LHCN-M2 (cell line): ENCODE results near the gene EPN1. TPM values are rescaled to one million over a fixed set of nuclear protein-coding genes. Genes with fewer than 3 reads are reported as not detected.
A peak's percentile ranks its signal among the peaks of the same experiment; 100 is the strongest.

Experiments used
- DNase-seq: peaks from one replicate; pipeline ENCODE4 v3.0.0-alpha.2; 2012; ENCODE audit warnings: low read depth
- total RNA-seq: library from RNA; depleted of rRNA; stranded (reverse); fragments of >200 nt; gene quantifications from 2 replicates; pipeline ENCODE4 v1.2.3, GENCODE V29; 2014

Gene EPN1
- total RNA-seq, 1 experiment from 2014 or later, result 126 TPM

- no peak for DNase-seq
Measured at GRCh38 chr19:55646889-55647731, 27.9 kb upstream of the EPN1 start.

GRCh38 chr19:55647732-55648584 lies 27.1 kb upstream of the EPN1 start, which contains the start of gene CCDC106:
CCDC106 (plus strand) TSS chr19:55648212; CDS start chr19:55649047, 835 bp downstream.
- DNase-seq, result peak; percentile 57

- no peak for DNase-seq
Measured at GRCh38 chr19:55648585-55649267, 26.3 kb upstream of the EPN1 start.

- DNase-seq, result no peak
Measured at GRCh38 chr19:55649268-55650125, 25.5 kb upstream of the EPN1 start.

- DNase-seq, result no peak
Measured at GRCh38 chr19:55650126-55650557, 24.9 kb upstream of the EPN1 start.

- no peak for DNase-seq
Measured at GRCh38 chr19:55650602-55651230, 24.3 kb upstream of the EPN1 start.

GRCh38 chr19:55651236-55651635 lies 23.8 kb upstream of the EPN1 start:
- no peak for DNase-seq

- DNase-seq, result no peak
Measured at GRCh38 chr19:55652311-55653128, 22.5 kb upstream of the EPN1 start.

GRCh38 chr19:55653651-55654322 lies 21.2 kb upstream of the EPN1 start:
- DNase-seq, result peak; percentile 98

GRCh38 chr19:55654323-55654867 lies 20.6 kb upstream of the EPN1 start:
- DNase-seq, result peak; percentile 98

GRCh38 chr19:55654868-55655647 lies 20.0 kb upstream of the EPN1 start, which contains the start of gene U2AF2:
U2AF2 (plus strand) TSS chr19:55655035; CDS start chr19:55655105, 70 bp downstream.
- peak; percentile 84 for DNase-seq

- no peak for DNase-seq
Measured at GRCh38 chr19:55655648-55656040, 19.4 kb upstream of the EPN1 start.

- no peak for DNase-seq
Measured at GRCh38 chr19:55656552-55656951, 18.5 kb upstream of the EPN1 start.

GRCh38 chr19:55656988-55657747 lies 17.9 kb upstream of the EPN1 start:
- no peak for DNase-seq

GRCh38 chr19:55658846-55659459 lies 16.1 kb upstream of the EPN1 start:
- no peak for DNase-seq

- no peak for DNase-seq
Measured at GRCh38 chr19:55659822-55660221, 15.2 kb upstream of the EPN1 start.
